Measurements from ENCODE around the gene CMTM3.
"Not testable (repeated sequence)": the region's sequence is repeated elsewhere in the genome, so short reads cannot be mapped to it uniquely, and the experiment has no call there.

CMTM3 gene

GRCh38 chr16:66610111-66610820, 5.8 kb downstream of the CMTM3 start:
- no peak for DNase-seq (ENCODE audit: low spot score)
- no peak overlapping the region for H3K4me3 ChIP-seq
- no peak overlapping the region for H3K27ac ChIP-seq
- TF ChIP-seq CTCF (IDR thresholded peaks at IDR 0.05) = no peak

- DNase-seq (ENCODE audit: low spot score); H3K27ac ChIP-seq; H3K4me3 ChIP-seq: not testable (repeated sequence)
Observed at GRCh38 chr16:66611911-66612310, 7.4 kb downstream of the CMTM3 start.

GRCh38 chr16:66612422-66612821, 7.9 kb downstream of the CMTM3 start:
- TF ChIP-seq CTCF (IDR thresholded peaks at IDR 0.05) = no peak
- no peak overlapping the region for H3K27ac ChIP-seq
- no peak overlapping the region for H3K4me3 ChIP-seq
- no peak for DNase-seq (ENCODE audit: low spot score)

- Histone ChIP-seq H3K27ac (no peak overlapping the region), H3K4me3 (no peak overlapping the region)
- TF ChIP-seq CTCF (IDR thresholded peaks at IDR 0.05) = no peak
- no peak for DNase-seq (ENCODE audit: low spot score)
Observed at GRCh38 chr16:66614161-66614802, 9.8 kb downstream of the CMTM3 start.

GRCh38 chr16:66616169-66616568, 11.7 kb downstream of the CMTM3 start:
- Histone ChIP-seq H3K27ac (no peak overlapping the region), H3K4me3 (no peak overlapping the region)
- no peak for TF ChIP-seq CTCF (IDR thresholded peaks at IDR 0.05)
- DNase-seq (ENCODE audit: low spot score) = no peak

GRCh38 chr16:66616592-66616991, 12.1 kb downstream of the CMTM3 start:
- TF ChIP-seq CTCF (IDR thresholded peaks at IDR 0.05) = no peak
- DNase-seq (ENCODE audit: low spot score) = no peak
- Histone ChIP-seq H3K4me3 (no peak overlapping the region), H3K27ac (no peak overlapping the region)

GRCh38 chr16:66617010-66617434, 12.5 kb downstream of the CMTM3 start:
- no peak overlapping the region for H3K27ac ChIP-seq
- no peak for TF ChIP-seq CTCF (IDR thresholded peaks at IDR 0.05)
- DNase-seq (ENCODE audit: low spot score) = no peak
- no peak overlapping the region for H3K4me3 ChIP-seq

Data from coronary artery (tissue), 2 donors.